Astrocyte of the spinal cord (primary cell): ENCODE data around the gene CPT1C.
"Not testable (repeated sequence)": the region's sequence is repeated elsewhere in the genome, so short reads cannot be mapped to it uniquely, and the experiment has no call there.

ENCODE experiments used
- DNase-seq: peaks from one replicate; pipeline ENCODE4 v3.0.0; 2011; ENCODE audit warnings: low read depth, low spot score
- H3K4me3 ChIP-seq: 2 replicates; pipeline ENCODE4 v1.5.1; 2011; ENCODE audit warnings: low read depth, mild to moderate bottlenecking, low read length, moderate library complexity
- in situ Hi-C: cut with HindIII; loops from 2 replicates; pipeline ENCODE4 v1.10.0; 2017; ENCODE audit warnings: low sequenced_read_pairs
- TF ChIP-seq, protein P1 (sequence below): IDR thresholded peaks from 2 replicates; pipeline ENCODE4 v1.5.1; 2012; ENCODE audit warnings: low read depth, mild to moderate bottlenecking, low read length, inconsistent platforms

Gene CPT1C

GRCh38 chr19:49716154-49716553, 25.2 kb downstream of the CPT1C start:
- TF ChIP-seq, protein P1, sequence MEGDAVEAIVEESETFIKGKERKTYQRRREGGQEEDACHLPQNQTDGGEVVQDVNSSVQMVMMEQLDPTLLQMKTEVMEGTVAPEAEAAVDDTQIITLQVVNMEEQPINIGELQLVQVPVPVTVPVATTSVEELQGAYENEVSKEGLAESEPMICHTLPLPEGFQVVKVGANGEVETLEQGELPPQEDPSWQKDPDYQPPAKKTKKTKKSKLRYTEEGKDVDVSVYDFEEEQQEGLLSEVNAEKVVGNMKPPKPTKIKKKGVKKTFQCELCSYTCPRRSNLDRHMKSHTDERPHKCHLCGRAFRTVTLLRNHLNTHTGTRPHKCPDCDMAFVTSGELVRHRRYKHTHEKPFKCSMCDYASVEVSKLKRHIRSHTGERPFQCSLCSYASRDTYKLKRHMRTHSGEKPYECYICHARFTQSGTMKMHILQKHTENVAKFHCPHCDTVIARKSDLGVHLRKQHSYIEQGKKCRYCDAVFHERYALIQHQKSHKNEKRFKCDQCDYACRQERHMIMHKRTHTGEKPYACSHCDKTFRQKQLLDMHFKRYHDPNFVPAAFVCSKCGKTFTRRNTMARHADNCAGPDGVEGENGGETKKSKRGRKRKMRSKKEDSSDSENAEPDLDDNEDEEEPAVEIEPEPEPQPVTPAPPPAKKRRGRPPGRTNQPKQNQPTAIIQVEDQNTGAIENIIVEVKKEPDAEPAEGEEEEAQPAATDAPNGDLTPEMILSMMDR, result no peak
- no peak for DNase-seq
- H3K4me3 ChIP-seq, result no peak overlapping the region
- in situ Hi-C loops, result no loop called here

DNA sequence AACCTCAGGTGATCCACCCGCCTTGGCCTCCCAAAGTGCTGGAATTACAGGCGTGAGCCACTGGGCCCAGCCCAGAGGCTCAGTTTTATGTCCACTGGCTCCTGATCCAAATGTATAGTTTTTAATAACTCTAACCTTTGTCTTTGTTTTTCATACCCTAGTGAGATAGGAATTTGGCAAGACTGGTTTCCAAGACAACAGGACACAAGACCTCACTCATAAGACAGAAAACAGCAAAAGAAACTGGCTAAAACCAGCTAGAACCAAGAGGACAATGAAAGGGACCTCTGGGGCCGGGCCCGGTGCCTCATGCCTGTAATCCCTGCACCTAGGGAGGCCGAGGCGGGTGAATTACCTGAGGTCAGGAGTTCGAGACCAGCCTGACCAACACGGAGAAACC, 27.6 kb downstream of the CPT1C start:
- in situ Hi-C loops, result no loop called here
- TF ChIP-seq, protein P1, result no peak
- no peak overlapping the region for H3K4me3 ChIP-seq
- peak; percentile 71 for DNase-seq

DNA sequence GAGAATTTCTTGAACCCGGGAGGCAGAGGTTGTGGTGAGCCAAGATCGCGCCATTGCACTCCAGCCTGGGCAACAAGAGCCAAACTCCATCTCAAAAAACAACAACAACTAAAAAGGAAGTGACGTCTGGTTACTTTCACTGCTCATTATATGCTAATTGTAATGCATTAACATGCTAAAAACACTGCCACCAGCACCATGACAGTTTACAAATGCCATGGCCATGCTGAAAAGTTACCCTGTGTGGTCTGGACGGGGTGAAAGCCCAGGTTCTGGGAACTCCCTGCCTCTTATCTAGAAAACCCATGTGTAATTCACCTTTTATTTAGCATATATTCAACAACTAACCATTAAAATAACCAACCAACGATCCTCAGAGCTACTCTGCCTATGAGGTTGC, 28.1 kb downstream of the CPT1C start:
- in situ Hi-C loops, result no loop called here
- H3K4me3 ChIP-seq, result no peak overlapping the region
- TF ChIP-seq, protein P1, result no peak
- DNase-seq, result no peak

DNA sequence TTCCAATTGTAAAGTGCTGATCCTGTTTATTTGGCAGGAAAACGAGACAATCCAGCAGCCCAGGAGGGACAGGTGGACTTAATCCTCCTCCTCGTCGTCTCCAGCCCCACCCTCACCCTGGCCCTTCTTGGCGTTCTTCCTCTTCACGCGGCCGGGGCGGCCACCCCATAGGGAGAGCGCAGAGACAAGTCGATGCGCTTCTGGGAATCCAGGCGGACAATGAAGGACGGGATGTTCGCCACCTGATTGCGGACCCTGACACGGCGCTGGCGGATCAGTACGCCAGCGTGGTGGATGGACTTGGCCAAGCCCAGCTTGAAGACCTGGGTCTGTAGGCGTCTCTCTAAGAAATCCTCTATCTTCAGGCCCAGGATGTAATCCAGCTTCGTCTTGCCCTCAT, 28.5 kb downstream of the CPT1C start:
- in situ Hi-C loops, H3K4me3 ChIP-seq, DNase-seq: not testable (repeated sequence)

- DNase-seq, result peak; percentile 12
- no peak overlapping the region for H3K4me3 ChIP-seq
- in situ Hi-C loops, result no loop called here
- TF ChIP-seq, protein P1, result no peak
Measured at GRCh38 chr19:49727217-49728030, 36.5 kb downstream of the CPT1C start.

- DNase-seq, result no peak
- TF ChIP-seq, protein P1, result no peak
- H3K4me3 ChIP-seq, result no peak overlapping the region
- in situ Hi-C loops, result no loop called here
Measured at GRCh38 chr19:49730166-49730565, 39.2 kb downstream of the CPT1C start.

DNA sequence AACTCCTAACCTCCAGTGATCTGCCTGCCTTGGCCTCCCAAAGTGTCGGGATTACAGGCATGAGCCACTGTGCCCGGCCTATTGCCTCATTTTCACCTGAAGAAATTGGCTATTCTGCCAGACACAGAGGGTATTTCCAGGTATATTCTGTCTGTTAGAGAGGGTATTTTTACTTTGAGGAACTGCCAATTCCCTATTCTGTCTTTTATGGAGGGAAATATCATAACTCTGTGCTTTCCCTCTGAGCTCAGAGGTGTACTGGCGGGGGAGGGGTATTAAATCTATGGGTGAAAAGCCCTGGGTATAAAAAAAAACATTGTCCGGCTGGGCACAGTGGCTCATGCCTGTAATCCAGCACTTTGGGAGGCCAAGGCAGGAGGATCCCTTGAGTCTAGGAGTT, 47.4 kb downstream of the CPT1C start:
- H3K4me3 ChIP-seq, result no peak overlapping the region
- DNase-seq, result no peak
- TF ChIP-seq, protein P1, result no peak
- in situ Hi-C loops, result no loop called here
